Kasumi-1 (cell line): ENCODE results near the gene TMEM63A.
A peak's percentile ranks its signal among the peaks of the same experiment; 100 is the strongest.
"Not testable (repeated sequence)": the region's sequence is repeated elsewhere in the genome, so short reads cannot be mapped to it uniquely, and the experiment has no call there.

Experiments used
- DNase-seq, 2 experiments: peaks; one replicate each; lab custom pipeline; 2025; lab: John Stamatoyannopoulos, UW

Gene TMEM63A

GRCh38 chr1:225819346-225820192 lies 62.6 kb downstream of the TMEM63A start:
- DNase-seq: no peak

- DNase-seq: no peak
Measured at GRCh38 chr1:225818229-225818628, 64.0 kb downstream of the TMEM63A start.

GRCh38 chr1:225817611-225818061 lies 64.5 kb downstream of the TMEM63A start:
- no peak for DNase-seq

GRCh38 chr1:225816643-225817538 lies 65.3 kb downstream of the TMEM63A start:
- DNase-seq: no peak

- no peak for DNase-seq
Measured at GRCh38 chr1:225815526-225816178, 66.5 kb downstream of the TMEM63A start.

- not testable (repeated sequence) for DNase-seq
Measured at GRCh38 chr1:225815090-225815489, 67.1 kb downstream of the TMEM63A start.

- no peak for DNase-seq
Measured at GRCh38 chr1:225814381-225814780, 67.8 kb downstream of the TMEM63A start.

- DNase-seq: peak in 1 of 2 experiments; percentile 12
Measured at GRCh38 chr1:225813214-225813964, 68.8 kb downstream of the TMEM63A start.

GRCh38 chr1:225812488-225813213 lies 69.5 kb downstream of the TMEM63A start:
- no peak for DNase-seq

GRCh38 chr1:225811622-225812487 lies 70.3 kb downstream of the TMEM63A start:
- no peak for DNase-seq

- DNase-seq: not testable (repeated sequence)
Measured at GRCh38 chr1:225810579-225811538, 71.3 kb downstream of the TMEM63A start.

- peak; percentile 84 to 88 for DNase-seq
Measured at GRCh38 chr1:225809842-225810578, 72.2 kb downstream of the TMEM63A start, which contains the start of gene EPHX1. Gene EPHX1 (plus strand): TSS chr1:225810124. CDS start chr1:225828730, 18,606 bp downstream.

- DNase-seq: no peak
Measured at GRCh38 chr1:225808136-225808535, 74.0 kb downstream of the TMEM63A start.

GRCh38 chr1:225806736-225807135 lies 75.4 kb downstream of the TMEM63A start:
- not testable (repeated sequence) for DNase-seq

- DNase-seq: no peak
Measured at GRCh38 chr1:225806249-225806648, 75.9 kb downstream of the TMEM63A start.

- not testable (repeated sequence) for DNase-seq
Measured at GRCh38 chr1:225801146-225801545, 81.0 kb downstream of the TMEM63A start.

GRCh38 chr1:225796097-225796496 lies 86.1 kb downstream of the TMEM63A start:
- not testable (repeated sequence) for DNase-seq
